HEK293 (cell line): ENCODE measurements around the gene BAIAP3.
A peak's percentile ranks its signal among the peaks of the same experiment; 100 is the strongest.

Experiments used
- CTCF ChIA-PET: fragments of 350-600 bp; formaldehyde crosslinking; extraction: SDS; loops from one replicate; lab custom pipeline; 2021; ENCODE audit warnings: antibody characterized with exemption; lab: Yijun Ruan, JAX
- POLR2A ChIA-PET: fragments of 300-600 bp; formaldehyde crosslinking; extraction: SDS; loops from one replicate; lab custom pipeline; 2020; ENCODE audit warnings: antibody characterized with exemption, inconsistent platforms; lab: Yijun Ruan, JAX
- H3K27ac ChIP-seq: fragments of 200-500 bp; sonication (Bioruptor generic); 2 replicates; pipeline ENCODE4 v1.5.1; 2014; ENCODE audit warnings: low read depth, low read length, control low read depth, inconsistent platforms; ENCODE audit errors: extremely low read depth
- H3K36me3 ChIP-seq, 2 experiments: fragments of 200-500 bp in 1 of 2; sonication (Bioruptor generic) in 1 of 2; 1 replicate in 1 of 2; 2 replicates in 1 of 2; pipeline ENCODE4 v1.5.1; 2014 to 2017; ENCODE audit warnings: inconsistent platforms in 2 of 2, low read length in 2 of 2; ENCODE audit not compliant: control insufficient read depth in 2 of 2, insufficient read depth in 1 of 2
- H3K4me1 ChIP-seq: fragments of 200-500 bp; sonication (Bioruptor generic); 2 replicates; pipeline ENCODE4 v1.5.1; 2014; ENCODE audit warnings: mild to moderate bottlenecking, low read length, inconsistent platforms; ENCODE audit not compliant: control insufficient read depth, insufficient read depth
- H3K4me3 ChIP-seq: 2 replicates; pipeline ENCODE4 v1.5.1; 2011; ENCODE audit warnings: low read depth, mild to moderate bottlenecking, control low read depth, low read length, moderate library complexity
- H3K9me3 ChIP-seq: fragments of 200-500 bp; sonication (Bioruptor generic); 2 replicates; pipeline ENCODE4 v1.5.1; 2014; ENCODE audit warnings: low read depth, low read length, inconsistent platforms; ENCODE audit not compliant: control insufficient read depth, insufficient read depth
- CTCF ChIP-seq: fragments of 450-650 bp; formaldehyde crosslinking; IDR thresholded peaks from 2 replicates; pipeline ENCODE4 v1.5.1; 2016; ENCODE audit warnings: missing biosample characterization, missing genetic modification characterization
- MYNN ChIP-seq: fragments of 450-650 bp; formaldehyde crosslinking; IDR thresholded peaks from 2 replicates; pipeline ENCODE4 v1.5.1; 2016; ENCODE audit warnings: missing biosample characterization, missing genetic modification characterization, borderline replicate concordance
- RBAK ChIP-seq: fragments of 450-650 bp; formaldehyde crosslinking; IDR thresholded peaks from 2 replicates; pipeline ENCODE4 v1.5.1; 2016; ENCODE audit warnings: missing biosample characterization, missing genetic modification characterization
- TCF7L2 ChIP-seq: IDR thresholded peaks from 2 replicates; pipeline ENCODE4 v1.6.1; 2011; ENCODE audit warnings: low read depth, mild to moderate bottlenecking, inconsistent platforms, low read length, moderate library complexity, borderline replicate concordance
- TSHZ1 ChIP-seq: fragments of 450-650 bp; formaldehyde crosslinking; IDR thresholded peaks from 2 replicates; pipeline ENCODE4 v1.5.1; 2016; ENCODE audit warnings: missing biosample characterization, missing genetic modification characterization, borderline replicate concordance
- ZFP41 ChIP-seq: fragments of 450-650 bp; formaldehyde crosslinking; IDR thresholded peaks from 2 replicates; pipeline ENCODE4 v1.5.1; 2016; ENCODE audit warnings: missing biosample characterization, missing genetic modification characterization, borderline replicate concordance
- ZNF138 ChIP-seq: fragments of 450-650 bp; formaldehyde crosslinking; IDR thresholded peaks from 2 replicates; pipeline ENCODE4 v1.5.1; 2016; ENCODE audit warnings: missing biosample characterization, missing genetic modification characterization, borderline replicate concordance
- ZNF221 ChIP-seq: fragments of 450-650 bp; formaldehyde crosslinking; IDR thresholded peaks from 2 replicates; pipeline ENCODE4 v1.5.1; 2017; ENCODE audit warnings: missing biosample characterization, missing genetic modification characterization, borderline replicate concordance
- ZNF24 ChIP-seq: fragments of 450-650 bp; formaldehyde crosslinking; IDR thresholded peaks from 2 replicates; pipeline ENCODE4 v1.5.1; 2016; ENCODE audit warnings: missing biosample characterization, missing genetic modification characterization
- ZNF48 ChIP-seq: fragments of 450-650 bp; formaldehyde crosslinking; IDR thresholded peaks from 2 replicates; pipeline ENCODE4 v1.5.1; 2016; ENCODE audit warnings: missing biosample characterization, missing genetic modification characterization
- ZNF585B ChIP-seq: fragments of 450-650 bp; formaldehyde crosslinking; IDR thresholded peaks from 2 replicates; pipeline ENCODE4 v1.5.1; 2016; ENCODE audit warnings: missing biosample characterization, missing genetic modification characterization
- ZNF76 ChIP-seq: fragments of 450-650 bp; formaldehyde crosslinking; IDR thresholded peaks from 2 replicates; pipeline ENCODE4; 2016; ENCODE audit warnings: low read depth, missing biosample characterization, missing genetic modification characterization, borderline replicate concordance
- TF ChIP-seq, protein P1 (sequence below): fragments of 450-650 bp; formaldehyde crosslinking; IDR thresholded peaks from 2 replicates; pipeline ENCODE4 v1.5.1; 2016; ENCODE audit warnings: missing biosample characterization, missing genetic modification characterization
- TF ChIP-seq, protein P2 (sequence below): fragments of 450-650 bp; formaldehyde crosslinking; IDR thresholded peaks from 2 replicates; pipeline ENCODE4 v1.5.1; 2016; ENCODE audit warnings: missing biosample characterization, missing genetic modification characterization

The BAIAP3 gene

DNA sequence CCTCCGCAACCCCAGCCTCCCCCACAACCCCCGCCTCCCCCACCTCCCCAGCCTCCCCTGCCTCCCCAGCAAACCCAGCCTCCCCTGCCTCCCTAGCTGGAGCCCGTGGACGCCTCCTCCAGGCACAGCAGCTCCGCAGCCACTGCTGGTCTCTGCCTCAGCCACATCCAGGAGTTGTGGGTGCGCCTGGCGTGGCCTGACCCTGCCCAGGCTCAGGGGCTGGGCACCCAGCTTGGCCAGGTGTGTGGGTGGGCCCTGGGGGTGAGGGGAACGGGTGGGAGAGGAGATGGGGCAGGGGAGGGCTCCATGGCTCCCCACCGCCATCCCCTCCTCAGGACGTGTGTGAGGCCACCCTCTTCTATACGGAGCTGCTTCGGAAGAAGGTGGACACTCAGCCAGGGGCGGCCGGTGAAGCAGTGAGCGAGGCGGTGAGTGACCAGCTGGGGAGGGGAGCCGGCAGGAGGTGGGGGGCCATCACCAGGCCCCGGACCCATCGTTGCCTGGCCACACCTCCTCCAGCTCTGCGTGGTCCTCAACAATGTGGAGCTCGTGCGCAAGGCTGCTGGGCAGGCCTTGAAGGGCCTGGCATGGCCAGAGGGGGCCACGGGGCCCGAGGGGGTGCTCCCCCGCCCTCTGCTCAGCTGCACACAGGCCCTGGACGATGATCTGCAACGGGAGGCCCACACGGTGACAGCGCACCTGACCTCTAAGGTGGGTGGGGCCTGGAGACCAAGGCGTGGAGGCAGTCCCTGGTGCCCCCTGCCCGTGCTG is 12.4 kb downstream of the BAIAP3 start (continued):
- TF ChIP-seq TSHZ1 (tag by site-specific recombination): no peak

- Histone ChIP-seq H3K27ac (no peak overlapping the region), H3K4me1 (peaks cover 4% of the 10 kb centered on the region; the same call in 1 of the 2 replicates), H3K4me3 (no peak overlapping the region), H3K9me3 (no peaks in the 10 kb centered on the region), H3K36me3 (peaks cover 0 to 34% of the 10 kb centered on the region in 2 experiments; a peak in 1 of 3 replicates)
- ChIA-PET POLR2A (interaction anchor here (0.8 to 2.0 kb wide), 2 partner anchors 11 to 37 kb away, joined by 3 to 7 read pairs; partner anchors contain the start of gene UBE2I), CTCF (interaction anchor here (0.7 to 1.3 kb wide), 3 partner anchors 15 to 17 kb away, joined by 3 read pairs; no protein-coding TSS in a partner anchor)
- peak; percentile 23; the same call in 1 of the 2 replicates for TF ChIP-seq CTCF
- no peak for TF ChIP-seq MYNN
- TF ChIP-seq ZNF138 (tag by site-specific recombination): no peak
- TF ChIP-seq, protein P1, sequence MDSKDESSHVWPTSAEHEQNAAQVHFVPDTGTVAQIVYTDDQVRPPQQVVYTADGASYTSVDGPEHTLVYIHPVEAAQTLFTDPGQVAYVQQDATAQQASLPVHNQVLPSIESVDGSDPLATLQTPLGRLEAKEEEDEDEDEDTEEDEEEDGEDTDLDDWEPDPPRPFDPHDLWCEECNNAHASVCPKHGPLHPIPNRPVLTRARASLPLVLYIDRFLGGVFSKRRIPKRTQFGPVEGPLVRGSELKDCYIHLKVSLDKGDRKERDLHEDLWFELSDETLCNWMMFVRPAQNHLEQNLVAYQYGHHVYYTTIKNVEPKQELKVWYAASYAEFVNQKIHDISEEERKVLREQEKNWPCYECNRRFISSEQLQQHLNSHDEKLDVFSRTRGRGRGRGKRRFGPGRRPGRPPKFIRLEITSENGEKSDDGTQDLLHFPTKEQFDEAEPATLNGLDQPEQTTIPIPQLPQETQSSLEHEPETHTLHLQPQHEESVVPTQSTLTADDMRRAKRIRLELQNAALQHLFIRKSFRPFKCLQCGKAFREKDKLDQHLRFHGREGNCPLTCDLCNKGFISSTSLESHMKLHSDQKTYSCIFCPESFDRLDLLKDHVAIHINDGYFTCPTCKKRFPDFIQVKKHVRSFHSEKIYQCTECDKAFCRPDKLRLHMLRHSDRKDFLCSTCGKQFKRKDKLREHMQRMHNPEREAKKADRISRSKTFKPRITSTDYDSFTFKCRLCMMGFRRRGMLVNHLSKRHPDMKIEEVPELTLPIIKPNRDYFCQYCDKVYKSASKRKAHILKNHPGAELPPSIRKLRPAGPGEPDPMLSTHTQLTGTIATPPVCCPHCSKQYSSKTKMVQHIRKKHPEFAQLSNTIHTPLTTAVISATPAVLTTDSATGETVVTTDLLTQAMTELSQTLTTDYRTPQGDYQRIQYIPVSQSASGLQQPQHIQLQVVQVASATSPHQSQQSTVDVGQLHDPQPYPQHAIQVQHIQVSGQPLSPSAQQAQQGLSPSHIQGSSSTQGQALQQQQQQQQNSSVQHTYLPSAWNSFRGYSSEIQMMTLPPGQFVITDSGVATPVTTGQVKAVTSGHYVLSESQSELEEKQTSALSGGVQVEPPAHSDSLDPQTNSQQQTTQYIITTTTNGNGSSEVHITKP: 0 out of 2 replicates have a peak, but pooled peaks have one; percentile 28
- TF ChIP-seq ZNF76 (tag by site-specific recombination): no peak
- TF ChIP-seq ZNF585B (tag by site-specific recombination): no peak
- no peak for TF ChIP-seq ZNF221 (tag by site-specific recombination)
Measured at GRCh38 chr16:1346422-1347285, 13.2 kb downstream of the BAIAP3 start.

- ChIA-PET POLR2A (interaction anchor here (2.0 kb wide), 1 partner anchor 38 kb away, joined by 7 read pairs; the partner anchor contains the start of gene UBE2I), CTCF (interaction anchor here (0.7 to 1.3 kb wide), 2 partner anchors 16 to 18 kb away, joined by 3 read pairs; no protein-coding TSS in a partner anchor)
- no peaks in the 10 kb centered on the region for H3K9me3 ChIP-seq
- no peak overlapping the region for H3K27ac ChIP-seq
- peaks cover 0 to 34% of the 10 kb centered on the region in 2 experiments; a peak in 1 of 3 replicates for H3K36me3 ChIP-seq
- no peak overlapping the region for H3K4me3 ChIP-seq
- peaks cover 3% of the 10 kb centered on the region; the same call in 1 of the 2 replicates for H3K4me1 ChIP-seq
- TF ChIP-seq ZNF24 (tag by site-specific recombination) (no peak), ZFP41 (tag by site-specific recombination) (no peak), ZNF585B (tag by site-specific recombination) (no peak), RBAK (tag by site-specific recombination) (no peak), TCF7L2 (no peak), ZNF48 (tag by site-specific recombination) (no peak)
- TF ChIP-seq, protein P2, sequence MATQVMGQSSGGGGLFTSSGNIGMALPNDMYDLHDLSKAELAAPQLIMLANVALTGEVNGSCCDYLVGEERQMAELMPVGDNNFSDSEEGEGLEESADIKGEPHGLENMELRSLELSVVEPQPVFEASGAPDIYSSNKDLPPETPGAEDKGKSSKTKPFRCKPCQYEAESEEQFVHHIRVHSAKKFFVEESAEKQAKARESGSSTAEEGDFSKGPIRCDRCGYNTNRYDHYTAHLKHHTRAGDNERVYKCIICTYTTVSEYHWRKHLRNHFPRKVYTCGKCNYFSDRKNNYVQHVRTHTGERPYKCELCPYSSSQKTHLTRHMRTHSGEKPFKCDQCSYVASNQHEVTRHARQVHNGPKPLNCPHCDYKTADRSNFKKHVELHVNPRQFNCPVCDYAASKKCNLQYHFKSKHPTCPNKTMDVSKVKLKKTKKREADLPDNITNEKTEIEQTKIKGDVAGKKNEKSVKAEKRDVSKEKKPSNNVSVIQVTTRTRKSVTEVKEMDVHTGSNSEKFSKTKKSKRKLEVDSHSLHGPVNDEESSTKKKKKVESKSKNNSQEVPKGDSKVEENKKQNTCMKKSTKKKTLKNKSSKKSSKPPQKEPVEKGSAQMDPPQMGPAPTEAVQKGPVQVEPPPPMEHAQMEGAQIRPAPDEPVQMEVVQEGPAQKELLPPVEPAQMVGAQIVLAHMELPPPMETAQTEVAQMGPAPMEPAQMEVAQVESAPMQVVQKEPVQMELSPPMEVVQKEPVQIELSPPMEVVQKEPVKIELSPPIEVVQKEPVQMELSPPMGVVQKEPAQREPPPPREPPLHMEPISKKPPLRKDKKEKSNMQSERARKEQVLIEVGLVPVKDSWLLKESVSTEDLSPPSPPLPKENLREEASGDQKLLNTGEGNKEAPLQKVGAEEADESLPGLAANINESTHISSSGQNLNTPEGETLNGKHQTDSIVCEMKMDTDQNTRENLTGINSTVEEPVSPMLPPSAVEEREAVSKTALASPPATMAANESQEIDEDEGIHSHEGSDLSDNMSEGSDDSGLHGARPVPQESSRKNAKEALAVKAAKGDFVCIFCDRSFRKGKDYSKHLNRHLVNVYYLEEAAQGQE (tag by site-specific recombination): no peak
Measured at GRCh38 chr16:1347286-1347855, 13.9 kb downstream of the BAIAP3 start.
